Body of pancreas (tissue), 4 donors: ENCODE data around the gene CARNS1. TPM values are rescaled to one million over a fixed set of nuclear protein-coding genes. Genes with fewer than 3 reads are reported as not detected.

Experiments
- ATAC-seq: fragments of 150-250 bp; one replicate; pipeline ENCODE4 v1.9.1; 2016
- DNase-seq, 4 donors: peaks; one replicate each; pipeline ENCODE4 v3.0.0-alpha.2; 2019
- H3K27ac ChIP-seq, 4 donors: fragments of 200-600 bp; sonication (generic); 1 replicate in 3 of 4; 2 replicates in 1 of 4; pipeline versions ENCODE4 v1.5.1 to v1.6.1; 2016 to 2019; ENCODE audit warnings: mild to moderate bottlenecking in 1 of 4, mixed read lengths in 1 of 4, moderate library complexity in 1 of 4
- H3K27me3 ChIP-seq, 2 donors: fragments of 200-600 bp; sonication (generic); one replicate each; pipeline ENCODE4 v1.6.0; 2016; ENCODE audit warnings: mild to moderate bottlenecking in 1 of 2
- H3K36me3 ChIP-seq, 2 donors: fragments of 200-600 bp; sonication (generic); replicated peaks in 1 of 2; 2 replicates each; pipeline ENCODE4 v1.5.1; 2016; ENCODE audit warnings: low read depth in 2 of 2; ENCODE audit not compliant: insufficient read depth in 1 of 2
- H3K4me1 ChIP-seq: fragments of 200-600 bp; sonication (generic); one replicate; pipeline ENCODE4 v1.6.0; 2016
- H3K4me3 ChIP-seq, 2 donors: fragments of 200-600 bp; sonication (generic); 1 replicate in 1 of 2; 2 replicates in 1 of 2; pipeline ENCODE4 v1.5.1; 2016 to 2019
- H3K9me3 ChIP-seq, 3 donors: fragments of 200-600 bp; sonication (generic); 1 replicate in 2 of 3; 2 replicates in 1 of 3; pipeline ENCODE4 v1.5.1; 2016
- CTCF ChIP-seq, 7 experiments: fragments of 450-650 bp in 4 of 7; fragments of 200-600 bp in 3 of 7; sonication (generic) in 3 of 7; IDR thresholded peaks; one replicate each; pipeline ENCODE4 v1.5.1; 2016 to 2019; ENCODE audit warnings: antibody characterized with exemption in 7 of 7
- POLR2A ChIP-seq, 3 donors: fragments of 450-650 bp; IDR thresholded peaks; one replicate each; pipeline ENCODE4 v1.6.1; 2016; ENCODE audit warnings: antibody characterized with exemption in 3 of 3, mild to moderate bottlenecking in 2 of 3
- WGBS, 2 donors: methylation state at CpG; one replicate each; pipeline ENCODE4 v1.1.5; 2017; 5-methylcytosine and 5-hydroxymethylcytosine counted together
- intact Hi-C: fragments of 100-400 bp; cut with DNase I; formaldehyde crosslinking; loops from one replicate; pipeline ENCODE4 v1.15.1; 2023
- total RNA-seq, 2 donors: library from RNA; depleted of rRNA; stranded (reverse); fragments of >200 nt; gene quantifications; one replicate each; pipeline ENCODE4 v1.1.0, GENCODE V29; 2016

CARNS1 gene
- total RNA-seq, 2 donors from 2014 or later = 2.1 to 2.6 TPM

DNA sequence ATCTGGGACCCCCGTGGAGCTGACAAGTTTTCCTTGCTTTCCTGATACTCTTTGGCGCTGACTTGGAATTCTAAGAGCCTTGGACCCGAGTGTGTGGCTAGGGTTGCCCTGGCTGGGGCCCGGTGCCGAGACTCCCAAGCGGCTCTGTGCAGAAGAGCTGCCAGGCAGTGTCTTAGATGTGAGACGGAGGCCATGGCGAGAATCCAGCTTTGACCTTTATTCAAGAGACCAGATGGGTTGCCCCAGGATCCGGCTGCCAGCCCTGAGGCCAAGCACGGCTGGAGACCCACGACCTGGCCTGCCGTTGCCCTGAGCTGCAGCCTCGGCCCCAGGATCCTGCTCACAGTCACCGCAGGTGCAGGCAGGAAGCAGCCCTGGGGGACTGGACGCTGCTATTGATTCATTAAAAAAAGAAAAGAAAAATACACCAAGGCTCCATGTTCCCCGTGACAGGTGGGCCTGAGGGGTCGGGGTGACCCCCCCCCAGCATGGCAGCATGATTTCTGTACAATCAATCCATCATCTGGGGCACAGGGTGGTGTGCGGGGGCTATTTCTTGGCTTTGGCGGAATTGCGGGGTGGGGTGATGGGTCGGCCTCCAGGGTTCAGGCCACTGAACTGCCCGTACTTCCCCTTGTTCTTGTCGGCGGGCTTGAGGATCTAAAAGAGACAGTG lies 17.4 kb upstream of the CARNS1 start:
- no peak for TF ChIP-seq POLR2A (IDR thresholded peaks at IDR 0.05)
- TF ChIP-seq CTCF (IDR thresholded peaks at IDR 0.05) = no peak
- Histone ChIP-seq H3K4me1 (peaks cover 30% of the 10 kb centered on the region), H3K27me3 (no peaks in the 10 kb centered on the region), H3K36me3 (peaks cover 8 to 13% of the 10 kb centered on the region in 2 donors), H3K27ac (no peak overlapping the region), H3K4me3 (no peak overlapping the region), H3K9me3 (no peaks in the 10 kb centered on the region)
- WGBS, 2 donors = 77 to 88% methylated on average over 22 to 23 of the region's 24 CpGs
- ATAC-seq (no peak), DNase-seq (no peak)
- intact Hi-C loops = no loop called here

DNA sequence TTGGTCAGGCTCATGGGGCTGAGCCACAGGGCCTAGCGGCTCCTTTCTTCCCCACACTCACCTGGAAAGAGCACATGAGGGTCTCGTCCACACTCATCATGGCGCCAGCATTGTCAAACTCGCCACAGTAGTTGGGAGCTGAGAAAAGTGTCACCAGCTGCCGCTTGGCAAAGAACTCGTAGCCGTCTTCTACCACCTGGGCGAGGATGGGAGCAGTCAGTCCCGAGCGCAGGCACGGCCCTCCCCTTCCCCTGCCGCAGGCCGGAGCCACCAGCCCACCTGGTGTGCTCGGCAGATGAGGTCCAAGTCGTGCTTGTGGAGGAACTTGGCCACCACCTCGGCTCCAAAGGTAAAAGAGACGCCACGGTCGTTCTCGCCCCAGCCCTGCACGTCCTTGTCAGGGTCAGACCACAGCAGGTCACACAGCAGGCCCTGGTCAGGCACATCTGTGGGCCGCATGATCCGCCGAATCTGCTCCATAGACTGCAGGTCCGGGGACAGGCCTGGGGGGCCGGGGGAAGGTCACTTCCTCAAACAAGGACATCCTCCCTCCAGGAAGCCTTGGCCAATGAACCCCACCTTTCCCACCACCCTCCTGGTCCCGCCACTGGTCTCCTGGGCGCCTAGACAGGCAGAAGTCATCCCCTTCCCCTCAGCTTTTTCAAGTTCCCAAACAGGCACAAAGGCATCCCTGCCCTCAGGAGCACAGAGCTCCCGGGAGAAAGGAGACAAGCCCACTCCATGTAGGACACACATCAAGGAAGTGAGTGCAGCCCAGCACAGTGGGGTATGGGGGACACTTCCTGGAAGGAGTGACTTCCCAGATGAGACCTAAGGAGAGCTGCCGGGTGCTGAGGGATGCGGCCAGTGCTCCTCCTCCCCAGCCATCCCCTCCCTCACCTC lies 16.6 kb upstream of the CARNS1 start:
- DNase-seq (no peak), ATAC-seq (no peak)
- no peaks in the 10 kb centered on the region for H3K9me3 ChIP-seq
- WGBS, 2 donors = 87 to 90% methylated on average over 12 to 31 of the region's 31 CpGs
- intact Hi-C loops = no loop called here
- H3K27me3 ChIP-seq = no peaks in the 10 kb centered on the region
- H3K4me3 ChIP-seq = no peak overlapping the region
- H3K4me1 ChIP-seq = peaks cover 27% of the 10 kb centered on the region
- TF ChIP-seq CTCF (IDR thresholded peaks at IDR 0.05) (no peak), POLR2A (IDR thresholded peaks at IDR 0.05) (no peak)
- no peak overlapping the region for H3K27ac ChIP-seq
- H3K36me3 ChIP-seq = peaks cover 8 to 13% of the 10 kb centered on the region in 2 donors

DNA sequence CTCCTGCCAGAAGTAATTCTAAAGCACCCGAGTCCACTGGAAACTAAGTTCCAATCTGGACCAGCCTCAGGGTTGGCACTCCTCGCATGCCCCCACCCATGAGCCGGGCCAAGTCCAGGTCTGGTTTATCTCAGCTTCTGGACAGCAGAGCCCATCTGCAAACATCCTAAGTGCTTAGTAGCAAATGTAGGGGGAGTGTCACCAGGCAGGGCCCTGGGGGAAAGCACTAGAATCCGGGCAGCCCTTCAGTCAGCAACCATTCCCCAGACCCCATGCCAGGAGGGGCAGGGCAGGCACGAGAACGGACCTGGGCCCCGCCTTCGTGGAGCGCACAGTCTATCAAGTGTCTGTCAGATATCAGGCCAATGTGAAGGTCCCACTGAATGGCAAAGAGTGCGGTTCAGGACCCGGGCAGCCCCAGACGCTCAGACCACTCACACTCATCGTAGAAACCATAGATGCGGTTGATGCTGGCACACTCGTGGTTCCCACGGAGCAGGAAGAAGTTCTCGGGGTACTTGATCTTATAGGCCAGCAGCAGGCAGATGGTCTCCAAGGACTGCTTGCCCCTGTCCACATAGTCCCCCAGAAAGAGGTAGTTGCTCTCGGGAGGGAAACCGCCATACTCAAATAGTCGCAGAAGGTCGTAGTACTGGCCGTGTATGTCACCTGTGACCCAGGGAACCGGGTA lies 15.1 kb upstream of the CARNS1 start:
- WGBS, 2 donors = 20 to 28% methylated on average over 15 to 22 of the region's 23 CpGs
- DNase-seq (no peak), ATAC-seq (no peak)
- TF ChIP-seq POLR2A (IDR thresholded peaks at IDR 0.05) = no peak
- TF ChIP-seq CTCF (IDR thresholded peaks at IDR 0.05) = no peak
- Histone ChIP-seq H3K9me3 (no peaks in the 10 kb centered on the region), H3K36me3 (peaks cover 8 to 13% of the 10 kb centered on the region in 2 donors), H3K27me3 (no peaks in the 10 kb centered on the region), H3K4me3 (peak overlapping the region in 1 of 2 donors; percentile 95), H3K4me1 (peaks cover 27% of the 10 kb centered on the region), H3K27ac (peak overlapping the region in 3 of 4 donors; percentile 87 to 98 (median 95))
- intact Hi-C loops = no loop called here

DNA sequence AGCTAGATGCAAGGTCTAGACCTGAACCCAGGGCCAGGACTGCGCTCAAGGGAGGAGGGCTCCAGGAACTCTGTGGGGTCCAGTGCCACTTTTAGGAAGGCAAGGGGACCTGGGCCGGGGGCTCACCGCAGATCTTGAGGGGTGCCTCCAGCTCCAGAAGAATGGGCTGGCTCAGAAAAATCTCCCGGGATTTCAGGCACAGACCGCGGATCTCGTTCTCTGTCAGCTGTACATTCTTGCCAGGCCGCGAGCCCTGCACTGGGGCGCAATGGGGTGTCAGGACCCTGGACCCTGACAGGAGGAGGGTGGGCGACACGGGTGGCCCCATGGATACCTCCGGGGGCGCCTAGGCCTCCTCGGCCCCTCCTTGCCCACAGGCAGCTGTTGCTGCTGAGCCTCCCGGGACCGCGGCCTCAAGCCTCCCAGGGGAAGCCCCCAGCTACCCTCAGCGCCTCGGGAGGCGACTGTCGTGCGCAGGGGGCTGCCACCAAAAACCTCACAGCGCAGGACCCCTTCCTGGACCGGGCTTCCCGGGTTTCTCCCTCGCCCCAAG lies 14.5 kb upstream of the CARNS1 start:
- no peak for ATAC-seq
- H3K9me3 ChIP-seq = no peaks in the 10 kb centered on the region
- peak overlapping the region; percentile 95 to 97 for H3K4me3 ChIP-seq
- no peak for TF ChIP-seq POLR2A (IDR thresholded peaks at IDR 0.05)
- no peak for TF ChIP-seq CTCF (IDR thresholded peaks at IDR 0.05)
- WGBS, 2 donors = 0 to 3% methylated on average over 1 to 25 of the region's 27 CpGs
- H3K27ac ChIP-seq = peak overlapping the region; percentile 87 to 98 (median 93)
- peaks cover 27% of the 10 kb centered on the region for H3K4me1 ChIP-seq
- H3K27me3 ChIP-seq = no peaks in the 10 kb centered on the region
- intact Hi-C loops = no loop called here
- H3K36me3 ChIP-seq = peaks cover 8 to 13% of the 10 kb centered on the region in 2 donors
- DNase-seq = no peak
